DMS153 treated with DMSO at 0.1 percent for 48 hours (cell line): ENCODE results near the gene GNG11.

Experiments
- DNase-seq: peaks from one replicate; lab custom pipeline; 2025; ENCODE audit not compliant: unreplicated experiment; lab: John Stamatoyannopoulos, UW

The GNG11 gene

GRCh38 chr7:93921607-93922566, at the start of gene GNG11:
TSS of gene GNG11 (plus strand) at chr7:93921735. CDS start at chr7:93922138, 403 bp downstream.
- no peak for DNase-seq

DNA sequence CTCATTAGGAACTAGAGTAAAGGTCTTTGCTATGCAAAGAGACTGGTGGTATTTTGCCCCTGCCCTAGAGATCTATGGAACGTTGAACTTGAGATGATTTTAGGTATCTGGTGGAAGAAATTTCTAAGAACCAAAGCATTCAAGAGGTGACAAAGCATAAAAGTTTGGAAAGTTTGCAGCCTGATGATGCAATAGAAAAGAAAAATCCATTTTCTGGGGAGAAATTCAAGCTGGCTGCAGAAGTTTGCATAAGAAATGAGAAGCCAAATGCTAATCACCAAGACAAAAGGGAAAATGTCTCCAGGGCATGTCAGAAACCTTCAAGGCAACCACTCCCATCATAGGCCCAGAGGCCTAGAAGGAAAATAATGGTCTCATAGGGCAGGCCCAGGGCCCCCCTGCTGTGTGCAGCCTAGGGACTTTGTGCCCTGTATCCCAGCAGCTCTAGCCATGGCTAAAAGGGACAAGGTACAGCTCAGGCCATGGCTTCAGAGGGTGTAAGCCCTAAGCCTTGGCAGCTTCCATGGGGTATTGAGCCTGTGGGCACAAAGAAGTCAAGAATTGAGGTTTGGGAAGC, 47.4 kb upstream of the GNG11 start:
- DNase-seq = no peak

- DNase-seq = no peak
Observed at GRCh38 chr7:93877742-93878141, 43.8 kb upstream of the GNG11 start.

DNA sequence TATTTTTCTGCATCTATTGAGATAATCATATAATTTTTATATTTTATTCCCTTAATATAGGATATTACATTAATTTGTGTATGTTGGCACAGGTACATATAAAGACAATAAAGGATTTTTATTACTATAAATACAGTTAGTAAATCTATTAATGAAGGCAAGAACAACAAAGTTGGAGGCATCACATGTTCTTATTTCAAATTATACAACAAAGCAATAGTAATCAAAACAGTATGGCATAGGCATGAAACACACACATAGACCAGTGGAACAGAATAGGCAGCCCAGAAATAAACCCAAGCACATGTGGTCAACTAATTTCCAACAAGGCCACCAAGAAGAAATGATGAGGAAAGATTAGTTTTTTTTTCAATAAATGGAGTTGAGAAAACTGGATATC, 42.2 kb upstream of the GNG11 start:
- no peak for DNase-seq

GRCh38 chr7:93882468-93882867, 39.1 kb upstream of the GNG11 start:
- DNase-seq = no peak

- no peak for DNase-seq
Observed at GRCh38 chr7:93883078-93883916, 38.2 kb upstream of the GNG11 start.

- DNase-seq = no peak
Observed at GRCh38 chr7:93883917-93884345, 37.6 kb upstream of the GNG11 start.

GRCh38 chr7:93884541-93884940, 37.0 kb upstream of the GNG11 start:
- no peak for DNase-seq

- DNase-seq = no peak
Observed at GRCh38 chr7:93889261-93889660, 32.3 kb upstream of the GNG11 start.

DNA sequence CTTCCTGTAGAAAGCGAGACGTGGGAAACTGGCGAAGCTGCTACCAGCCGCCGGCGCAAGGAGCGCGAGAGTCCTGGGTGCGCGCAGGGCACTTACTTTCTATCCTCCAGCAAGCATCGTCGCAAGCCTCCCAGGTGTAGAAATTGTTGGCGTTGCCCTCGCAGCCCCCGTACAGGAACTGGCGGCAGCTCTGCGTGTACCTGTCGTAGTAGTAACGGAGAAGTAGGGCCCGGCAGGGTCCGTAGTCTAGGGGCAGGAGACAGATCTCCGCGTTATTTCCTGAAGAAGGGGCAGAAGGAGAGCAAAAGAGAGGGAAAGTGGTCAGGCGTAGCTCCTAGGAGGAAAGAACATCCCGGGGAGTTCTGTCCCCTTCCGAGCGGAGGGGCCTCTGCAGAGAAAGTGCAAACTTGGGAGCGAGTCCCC, 31.5 kb upstream of the GNG11 start:
- no peak for DNase-seq

DNA sequence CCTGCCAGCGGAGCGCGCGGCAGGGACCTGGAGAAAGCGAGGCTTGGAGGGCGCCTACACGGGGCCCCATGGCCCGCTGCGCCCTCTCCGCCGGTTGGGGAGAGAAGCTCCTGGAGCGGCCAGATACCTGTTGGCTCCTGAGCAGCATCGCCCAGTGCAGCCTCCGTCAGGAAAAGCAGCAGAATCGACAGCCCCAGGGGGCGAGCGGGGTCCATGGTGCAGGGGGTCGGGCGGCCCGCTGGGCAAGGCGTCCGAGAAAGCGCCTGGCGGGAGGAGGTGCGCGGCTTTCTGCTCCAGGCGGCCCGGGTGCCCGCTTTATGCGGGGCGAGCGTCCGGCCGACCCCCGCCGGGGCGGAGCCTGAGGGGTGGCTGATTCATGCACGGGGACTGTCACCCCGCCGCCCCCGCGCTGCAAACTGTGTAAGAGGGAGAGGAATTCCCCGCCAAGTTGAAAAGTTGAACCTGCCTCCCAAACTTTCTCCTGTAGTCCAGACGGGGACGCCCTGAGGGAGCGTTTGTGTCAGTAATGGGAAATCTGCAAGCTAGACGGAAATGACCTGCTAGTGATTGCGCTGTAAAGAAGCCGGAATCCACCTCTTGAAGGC, 31.0 kb upstream of the GNG11 start, which contains the start of gene TFPI2:
Gene TFPI2 (minus strand): TSS at position 290 of the 605 bp plus-strand sequence. CDS start 75 bp downstream, at position 215.
- DNase-seq = no peak

GRCh38 chr7:93894426-93894825, 27.1 kb upstream of the GNG11 start:
- DNase-seq = no peak

- DNase-seq = no peak
Observed at GRCh38 chr7:93894966-93895640, 26.4 kb upstream of the GNG11 start.

DNA sequence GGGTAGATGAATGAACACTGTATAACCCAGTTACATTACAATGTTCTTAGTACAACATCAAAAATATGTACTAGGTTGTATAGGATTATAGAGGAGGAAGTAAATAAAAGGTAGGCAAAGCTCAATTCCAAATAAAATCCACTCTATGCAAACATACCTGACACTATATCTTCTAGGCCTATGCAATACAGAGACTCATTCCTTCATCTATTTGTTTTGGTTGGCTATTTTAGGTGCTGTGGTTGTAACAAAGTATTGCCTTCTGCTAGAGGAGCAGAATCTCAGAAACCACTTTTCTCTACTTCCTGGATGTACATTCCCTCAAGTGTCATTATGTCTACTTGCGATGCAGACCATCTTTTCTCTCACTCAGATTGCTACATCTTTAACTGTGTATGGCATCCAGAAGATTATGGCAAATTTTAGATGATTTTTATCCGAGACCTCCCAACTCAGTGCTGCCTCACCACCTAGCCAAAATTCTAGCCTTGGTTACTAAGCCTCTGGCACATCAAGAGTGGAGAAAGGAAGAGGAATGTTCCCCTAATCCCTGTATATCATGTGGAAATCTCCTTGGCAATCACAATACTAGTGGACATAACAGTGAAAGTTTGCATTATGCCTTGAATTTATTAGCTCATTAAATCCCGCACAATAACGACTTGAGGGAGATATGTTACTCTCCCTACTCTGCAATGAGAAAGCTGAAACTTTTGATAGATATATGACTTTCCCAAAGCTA, 25.5 kb upstream of the GNG11 start:
- DNase-seq = no peak

DNA sequence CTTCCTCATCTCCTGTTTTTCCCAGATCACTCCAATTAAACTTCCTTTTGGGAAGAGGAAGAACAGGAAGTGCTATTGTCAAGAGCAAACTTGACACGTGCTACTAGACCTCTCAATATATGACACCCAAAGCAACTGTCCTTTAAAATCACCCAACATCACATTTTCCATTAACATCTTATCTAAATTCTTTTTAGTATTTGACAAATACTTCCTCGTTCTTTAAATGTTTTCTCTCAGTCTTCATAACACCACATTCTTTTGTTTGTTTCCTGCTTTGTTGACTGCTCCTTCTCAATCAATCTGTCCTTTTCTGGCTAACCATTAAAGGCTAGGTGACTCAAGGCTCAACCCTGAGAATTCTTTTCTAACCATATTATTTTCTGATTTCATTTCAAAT, 23.9 kb upstream of the GNG11 start:
- no peak for DNase-seq

- peak; percentile 10 for DNase-seq
Observed at GRCh38 chr7:93902777-93903423, 18.6 kb upstream of the GNG11 start.

DNA sequence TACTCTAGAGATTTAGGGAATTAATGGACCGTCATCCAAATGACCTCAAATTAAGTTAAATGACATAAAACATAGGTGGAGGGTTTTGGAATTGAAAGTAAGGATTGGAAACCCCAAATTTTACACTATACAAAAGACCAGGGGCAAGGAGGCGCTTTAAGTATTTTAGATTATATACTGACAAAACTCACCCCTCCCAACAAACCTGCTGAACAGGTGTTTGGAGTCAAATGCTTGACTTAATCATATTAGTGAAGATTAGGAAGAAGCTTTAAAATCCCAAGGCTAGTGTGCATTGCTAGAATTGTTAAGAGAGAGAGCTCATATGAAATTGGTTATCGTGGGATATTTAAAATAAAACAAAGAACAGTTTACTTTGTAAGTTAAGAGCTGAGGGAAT, 15.3 kb upstream of the GNG11 start, which contains the start of gene GNGT1:
Gene GNGT1 (plus strand): TSS at position 301 of the 400 bp plus-strand sequence. CDS start 180 bp downstream, outside the sequence.
- DNase-seq = no peak

- no peak for DNase-seq
Observed at GRCh38 chr7:93910076-93910994, 11.2 kb upstream of the GNG11 start.
